IMR-90 (cell line): Measurements from ENCODE around the gene KCNAB1. TPM values are rescaled to one million over a fixed set of nuclear protein-coding genes. Genes with fewer than 3 reads are reported as not detected.

Experiments
- ATAC-seq: fragments of 200-7000 bp; cut with Tn5 transposase; 2 replicates; pipeline ENCODE4 v1.9.1; 2020; ENCODE audit warnings: low read depth, mild to moderate bottlenecking, moderate library complexity
- BruUV-seq: library from RNA; stranded (reverse); fragments of 400-500 nt; replicated peaks from 2 replicates; lab custom pipeline; 2021; lab: Mats Ljungman, UMichigan
- CTCF ChIA-PET: fragments of 300-600 bp; formaldehyde crosslinking; extraction: SDS; loops from one replicate; lab custom pipeline; 2021; ENCODE audit warnings: antibody characterized with exemption; lab: Yijun Ruan, JAX
- POLR2A ChIA-PET: fragments of 300-600 bp; sonication (Branson Sonifier 250); formaldehyde crosslinking; loops from one replicate; lab custom pipeline; 2022; ENCODE audit warnings: antibody characterized with exemption; ENCODE audit not compliant: unreplicated experiment; lab: Charles Lee
- DNase-seq: peaks from one replicate; pipeline ENCODE4 v3.0.0; 2013
- H2AFZ ChIP-seq: replicated peaks from 2 replicates; pipeline ENCODE3; 2013; ENCODE audit warnings: low read length, mild to moderate bottlenecking; ENCODE audit not compliant: poor library complexity
- H2AK5ac ChIP-seq: 2 replicates; pipeline ENCODE4 v1.6.1; 2013; ENCODE audit warnings: low read depth, low read length, inconsistent platforms
- H2AK9ac ChIP-seq: replicated peaks from 2 replicates; pipeline ENCODE3; 2013; ENCODE audit warnings: mild to moderate bottlenecking, low read depth, low read length, moderate library complexity; ENCODE audit not compliant: poor library complexity
- H2BK120ac ChIP-seq: 2 replicates; pipeline ENCODE4 v1.6.1; 2013; ENCODE audit warnings: low read depth, low read length, inconsistent platforms
- H2BK15ac ChIP-seq: 3 replicates; pipeline ENCODE4 v1.6.1; 2013; ENCODE audit warnings: low read depth, low read length, inconsistent platforms
- H2BK20ac ChIP-seq: 2 replicates; pipeline ENCODE4 v1.6.1; 2013; ENCODE audit warnings: low read depth, mild to moderate bottlenecking, inconsistent platforms, low read length, moderate library complexity
- H2BK5ac ChIP-seq: 2 replicates; pipeline ENCODE4 v1.6.1; 2013; ENCODE audit warnings: mild to moderate bottlenecking, low read depth, low read length, inconsistent platforms; ENCODE audit not compliant: poor library complexity, severe bottlenecking
- H3K14ac ChIP-seq: replicated peaks from 2 replicates; pipeline ENCODE4 v1.6.1; 2013; ENCODE audit warnings: low read depth, low read length, inconsistent platforms
- H3K18ac ChIP-seq: 2 replicates; pipeline ENCODE4 v1.6.1; 2013; ENCODE audit warnings: low read depth, low read length, control low read depth
- H3K23ac ChIP-seq: 2 replicates; pipeline ENCODE4 v1.6.1; 2013; ENCODE audit warnings: low read depth, low read length, inconsistent platforms
- H3K27ac ChIP-seq: 2 replicates; pipeline ENCODE4 v1.5.1; 2013; ENCODE audit warnings: mild to moderate bottlenecking, control low read depth, low read length; ENCODE audit not compliant: insufficient read depth
- H3K27me3 ChIP-seq: 2 replicates; pipeline ENCODE4 v1.6.1; 2013; ENCODE audit warnings: low read length; ENCODE audit not compliant: control insufficient read depth, insufficient read depth
- H3K36me3 ChIP-seq: 2 replicates; pipeline ENCODE4 v1.6.1; 2013; ENCODE audit warnings: low read length, mixed read lengths; ENCODE audit not compliant: control insufficient read depth, insufficient read depth
- H3K4ac ChIP-seq: 2 replicates; pipeline ENCODE4 v1.6.1; 2013; ENCODE audit warnings: low read depth, low read length, inconsistent platforms
- H3K4me1 ChIP-seq: 2 replicates; pipeline ENCODE4 v1.6.1; 2013; ENCODE audit warnings: low read length, mixed read lengths; ENCODE audit not compliant: control insufficient read depth, insufficient read depth
- H3K4me2 ChIP-seq: 2 replicates; pipeline ENCODE4 v1.6.1; 2013; ENCODE audit warnings: low read depth, mild to moderate bottlenecking, control low read depth, low read length, moderate library complexity
- H3K4me3 ChIP-seq: 2 replicates; pipeline ENCODE4 v1.5.1; 2013; ENCODE audit warnings: low read depth, mild to moderate bottlenecking, control low read depth, low read length, moderate library complexity; ENCODE audit not compliant: insufficient read depth
- H3K56ac ChIP-seq: 2 replicates; pipeline ENCODE4 v1.6.1; 2013; ENCODE audit warnings: low read length, inconsistent platforms; ENCODE audit not compliant: insufficient read depth; ENCODE audit errors: extremely low read depth
- H3K79me1 ChIP-seq, 2 experiments: 2 replicates each; pipeline ENCODE4 v1.6.1; 2013; ENCODE audit warnings: low read length in 2 of 2, inconsistent platforms in 1 of 2, low read depth in 1 of 2
- H3K9ac ChIP-seq: 2 replicates; pipeline ENCODE4 v1.6.1; 2013; ENCODE audit warnings: low read depth, low read length, control low read depth
- H3K9me1 ChIP-seq: 2 replicates; pipeline ENCODE4 v1.6.1; 2013; ENCODE audit warnings: low read length, inconsistent platforms; ENCODE audit not compliant: insufficient read depth
- H3K9me3 ChIP-seq: 2 replicates; pipeline ENCODE4 v1.6.1; 2013; ENCODE audit warnings: low read length; ENCODE audit not compliant: control insufficient read depth, insufficient read depth
- H4K20me1 ChIP-seq: 2 replicates; pipeline ENCODE4 v1.6.1; 2013; ENCODE audit warnings: low read length, inconsistent platforms; ENCODE audit not compliant: insufficient read depth
- H4K5ac ChIP-seq: 2 replicates; pipeline ENCODE4 v1.6.1; 2013; ENCODE audit warnings: mild to moderate bottlenecking, low read depth, low read length, control low read depth
- H4K8ac ChIP-seq, 2 experiments: 2 replicates each; pipeline ENCODE4 v1.6.1; 2013; ENCODE audit warnings: low read depth in 2 of 2, low read length in 2 of 2, control low read depth in 1 of 2, inconsistent platforms in 1 of 2
- H4K91ac ChIP-seq: 2 replicates; pipeline ENCODE4 v1.6.1; 2013; ENCODE audit warnings: low read depth, low read length, inconsistent platforms; ENCODE audit not compliant: insufficient read depth
- BHLHE40 ChIP-seq: fragments of 150-350 bp; IDR thresholded peaks from 2 replicates; pipeline ENCODE4 v1.6.1; 2016; ENCODE audit warnings: mild to moderate bottlenecking, low read depth, low read length
- CEBPB ChIP-seq: IDR thresholded peaks from 2 replicates; pipeline ENCODE4 v1.6.1; 2012; ENCODE audit warnings: low read depth, low read length, improper control_type of control experiment
- CHD1 ChIP-seq: IDR thresholded peaks from 2 replicates; pipeline ENCODE4 v1.6.1; 2012; ENCODE audit warnings: low read depth, low read length, improper control_type of control experiment
- CTCF ChIP-seq: conservative IDR thresholded peaks from 2 replicates; pipeline ENCODE4 v1.5.1; 2012; ENCODE audit warnings: mild to moderate bottlenecking, low read depth, low read length, improper control_type of control experiment
- ELK1 ChIP-seq: fragments of 150-350 bp; IDR thresholded peaks from 2 replicates; pipeline ENCODE4 v1.6.1; 2016; ENCODE audit warnings: low read depth, mild to moderate bottlenecking, low read length, moderate library complexity, borderline replicate concordance
- FOS ChIP-seq: fragments of 150-350 bp; IDR thresholded peaks from 2 replicates; pipeline ENCODE4 v1.6.1; 2016; ENCODE audit warnings: low read depth, low read length
- MAFK ChIP-seq: IDR thresholded peaks from 2 replicates; pipeline ENCODE4 v1.6.1; 2012; ENCODE audit warnings: low read depth, low read length, improper control_type of control experiment
- MAZ ChIP-seq: IDR thresholded peaks from 2 replicates; pipeline ENCODE4 v1.6.1; 2012; ENCODE audit warnings: low read depth, mild to moderate bottlenecking, low read length, improper control_type of control experiment, moderate library complexity, borderline replicate concordance
- MXI1 ChIP-seq: IDR thresholded peaks from 2 replicates; pipeline ENCODE4 v1.6.1; 2012; ENCODE audit warnings: low read depth, mild to moderate bottlenecking, low read length, moderate library complexity, borderline replicate concordance
- NFE2L2 ChIP-seq: fragments of 150-350 bp; IDR thresholded peaks from 2 replicates; pipeline ENCODE4 v1.6.1; 2016; ENCODE audit warnings: low read depth, mild to moderate bottlenecking, low read length
- POLR2A ChIP-seq: IDR thresholded peaks from 2 replicates; pipeline ENCODE4 v1.6.1; 2012; ENCODE audit warnings: mild to moderate bottlenecking, low read depth, low read length
- RAD21 ChIP-seq: IDR thresholded peaks from 2 replicates; pipeline ENCODE4 v1.6.1; 2012; ENCODE audit warnings: low read length, improper control_type of control experiment
- RCOR1 ChIP-seq: IDR thresholded peaks from 2 replicates; pipeline ENCODE4 v1.6.1; 2012; ENCODE audit warnings: mild to moderate bottlenecking, low read length, improper control_type of control experiment; ENCODE audit not compliant: insufficient replicate concordance
- RFX5 ChIP-seq: IDR thresholded peaks from 2 replicates; pipeline ENCODE4 v1.8.0; 2012; ENCODE audit warnings: low read depth, mild to moderate bottlenecking, low read length, moderate library complexity
- SMC3 ChIP-seq: fragments of 150-350 bp; IDR thresholded peaks from 2 replicates; pipeline ENCODE4 v1.6.1; 2016; ENCODE audit warnings: low read depth, mild to moderate bottlenecking, antibody characterized with exemption, low read length, moderate library complexity
- USF2 ChIP-seq: fragments of 150-350 bp; IDR thresholded peaks from 2 replicates; pipeline ENCODE4 v1.6.1; 2017; ENCODE audit warnings: mild to moderate bottlenecking, antibody characterized with exemption, low read length, low read depth
- WGBS, 2 experiments: methylation state at CpG; one replicate each; pipeline versions ENCODE4 v1.1.5 to v1.1.7; 2013; ENCODE audit warnings: missing lambda C conversion rate in 2 of 2; ENCODE audit not compliant: insufficient read length in 1 of 2; ENCODE audit errors: extremely low coverage in 2 of 2; 5-methylcytosine and 5-hydroxymethylcytosine counted together
- dilution Hi-C: fragments of 300-500 bp; cut with HindIII; formaldehyde crosslinking; loops from one replicate; pipeline ENCODE4 v1.14.3; 2018; ENCODE audit warnings: low sequenced_read_pairs; ENCODE audit not compliant: unreplicated experiment
- in situ Hi-C: fragments of 300-500 bp; cut with MboI; formaldehyde crosslinking; loops from 3 replicates; pipeline ENCODE4 v1.14.3; 2019; ENCODE audit warnings: low sequenced_read_pairs, inconsistent platforms, mixed read lengths
- intact Hi-C: fragments of 100-400 bp; cut with micrococcal nuclease; formaldehyde crosslinking; loops from 2 replicates; pipeline ENCODE4 v1.10.0; 2022
- polyA plus RNA-seq, 3 experiments: library from polyadenylated mRNA; depleted of rRNA; stranded (reverse); fragments of >200 nt; gene quantifications; 2 replicates each; pipeline ENCODE4 v1.2.3, GENCODE V29; 2012; ENCODE audit warnings: low replicate concordance in 1 of 3
- total RNA-seq: library from RNA; depleted of rRNA; stranded (reverse); fragments of >200 nt; gene quantifications from 2 replicates; pipeline ENCODE4 v1.2.3, GENCODE V29; 2012

Gene KCNAB1
- total and polyA plus RNA-seq, 2 of the 4 experiments (the other 2 are of a cell fraction): under 0.01 to 0.07 TPM

GRCh38 chr3:156527060-156527459 lies 406.7 kb downstream of the KCNAB1 start:
- no peak overlapping the region for H3K56ac ChIP-seq
- no peak overlapping the region for H2BK20ac ChIP-seq
- intact Hi-C loops (no loop called here), in situ Hi-C loops (loop anchor here (25.0 kb wide), 1 partner anchor 310 kb away; the partner anchor contains the start of gene LEKR1), dilution Hi-C loops (no loop called here)
- ChIA-PET CTCF (no interaction called here), POLR2A (interaction anchor here (0.5 kb wide), 1 partner anchor 1241 kb away, joined by 3 read pairs; no protein-coding TSS in a partner anchor)
- no peaks in the 10 kb centered on the region for H3K27me3 ChIP-seq
- H3K9me1 ChIP-seq: no peaks in the 10 kb centered on the region
- H3K27ac ChIP-seq: no peak overlapping the region
- H3K4me3 ChIP-seq: no peak overlapping the region
- no peak for ATAC-seq
- no peak overlapping the region for H4K5ac ChIP-seq
- H3K4ac ChIP-seq: no peak overlapping the region
- H2BK120ac ChIP-seq: no peak overlapping the region
- H2AK9ac ChIP-seq: no peak overlapping the region
- H2AFZ ChIP-seq: no peak overlapping the region
- no CpG with 5 or more reads among the region's 1 CpG for WGBS, 2 experiments
- H4K20me1 ChIP-seq: no peaks in the 10 kb centered on the region
- TF ChIP-seq MAZ (no peak), FOS (no peak), RCOR1 (no peak), MXI1 (no peak), POLR2A (no peak), MAFK (no peak), SMC3 (no peak), CHD1 (no peak), BHLHE40 (no peak), CEBPB (no peak), USF2 (no peak), CTCF (no peak), ELK1 (no peak), RAD21 (no peak), NFE2L2 (no peak), RFX5 (no peak)
- DNase-seq: no peak
- H3K4me2 ChIP-seq: no peak overlapping the region
- H3K79me1 ChIP-seq: no peaks in the 10 kb centered on the region
- no peaks in the 10 kb centered on the region; the same call in 1 of the 2 replicates for H3K4me1 ChIP-seq
- H2BK15ac ChIP-seq: no peak overlapping the region
- no TSS peak for BruUV-seq
- H3K9ac ChIP-seq: no peak overlapping the region
- H3K36me3 ChIP-seq: no peaks in the 10 kb centered on the region
- H3K9me3 ChIP-seq: no peaks in the 10 kb centered on the region
- H2BK5ac ChIP-seq: no peak overlapping the region
- no peak overlapping the region for H3K18ac ChIP-seq
- no peak overlapping the region for H4K8ac ChIP-seq
- no peak overlapping the region for H3K23ac ChIP-seq
- H4K91ac ChIP-seq: no peak overlapping the region
- H2AK5ac ChIP-seq: no peak overlapping the region
- H3K14ac ChIP-seq: no peak overlapping the region
